ENCODE measurements around the gene CRIM1. TPM values are rescaled to one million over a fixed set of nuclear protein-coding genes. Genes with fewer than 3 reads are reported as not detected.
A peak's percentile ranks its signal among the peaks of the same experiment; 100 is the strongest.

Gene CRIM1
- total RNA-seq, 1 donor from 2014 or later: 25.8 TPM

- no peak for DNase-seq (ENCODE audit: low spot score, unreplicated experiment)
- H3K4me1 Mint-ChIP-seq (ENCODE audit: low read depth): peaks cover 25% of the 10 kb centered on the region
- H3K27me3 Mint-ChIP-seq: no peaks in the 10 kb centered on the region
- no peaks in the 10 kb centered on the region for H3K9me3 Mint-ChIP-seq (ENCODE audit: low read depth)
- no peak for TF ChIP-seq CTCF (IDR thresholded peaks at IDR 0.05; ENCODE audit: unreplicated experiment)
- peak overlapping the region; percentile 26 for H3K27ac Mint-ChIP-seq
- H3K4me3 Mint-ChIP-seq (ENCODE audit: low read depth): no peak overlapping the region
- H3K36me3 Mint-ChIP-seq (ENCODE audit: insufficient read depth): peaks cover 24% of the 10 kb centered on the region
Observed at GRCh38 chr2:36562973-36563532, 207.5 kb downstream of the CRIM1 start.

DNA sequence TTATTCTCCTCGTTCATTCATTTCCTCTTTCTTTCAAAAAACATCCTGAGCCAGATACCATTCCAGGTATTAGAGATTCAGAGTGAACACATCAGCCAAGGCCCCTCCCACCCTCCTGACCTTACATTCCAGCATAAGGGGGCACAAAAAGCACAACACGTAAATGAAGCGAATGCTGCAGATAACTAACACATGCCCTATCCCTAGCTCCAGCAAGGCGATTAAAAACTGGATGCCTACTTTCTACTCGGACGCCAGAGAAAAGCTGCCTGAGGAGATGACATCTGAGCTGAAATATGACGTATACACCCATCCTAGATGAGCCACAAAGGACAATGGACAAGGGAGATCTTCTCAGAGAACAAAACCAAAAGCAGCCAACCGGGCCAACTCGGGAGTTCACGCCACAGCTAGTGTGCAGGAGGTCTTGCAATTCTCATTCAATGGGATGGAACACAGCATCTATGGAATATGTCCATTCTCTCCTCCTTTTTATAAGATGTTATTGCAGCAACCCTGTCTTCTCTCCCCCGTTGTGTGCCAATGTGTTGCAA is 208.9 kb downstream of the CRIM1 start:
- H3K27ac Mint-ChIP-seq: peak overlapping the region; percentile 87
- no peak for DNase-seq (ENCODE audit: low spot score, unreplicated experiment)
- peaks cover 24% of the 10 kb centered on the region for H3K36me3 Mint-ChIP-seq (ENCODE audit: insufficient read depth)
- no peak overlapping the region for H3K4me3 Mint-ChIP-seq (ENCODE audit: low read depth)
- no peaks in the 10 kb centered on the region for H3K9me3 Mint-ChIP-seq (ENCODE audit: low read depth)
- no peaks in the 10 kb centered on the region for H3K27me3 Mint-ChIP-seq
- TF ChIP-seq CTCF (IDR thresholded peaks at IDR 0.05; ENCODE audit: unreplicated experiment): no peak
- H3K4me1 Mint-ChIP-seq (ENCODE audit: low read depth): peaks cover 27% of the 10 kb centered on the region

DNA sequence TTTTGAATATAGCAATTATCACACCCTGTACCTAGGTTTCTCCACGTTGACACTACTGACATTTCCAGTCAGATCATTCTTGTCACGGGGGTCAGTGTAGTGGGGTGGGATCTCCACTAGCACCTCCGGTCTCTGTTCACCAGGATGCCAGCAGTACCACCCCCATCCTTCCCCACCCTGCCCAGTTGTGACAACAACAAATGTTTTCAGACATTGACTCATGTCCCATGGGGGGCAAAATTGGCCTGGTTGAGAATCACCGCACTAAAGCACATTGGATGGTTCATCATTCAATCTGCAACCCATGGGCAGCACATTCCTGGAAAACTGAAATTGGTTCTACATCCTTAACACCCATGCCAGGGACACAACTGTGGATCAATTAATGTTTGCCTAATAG is 210.1 kb downstream of the CRIM1 start:
- H3K4me1 Mint-ChIP-seq (ENCODE audit: low read depth): peaks cover 30% of the 10 kb centered on the region
- peaks cover 24% of the 10 kb centered on the region for H3K36me3 Mint-ChIP-seq (ENCODE audit: insufficient read depth)
- H3K9me3 Mint-ChIP-seq (ENCODE audit: low read depth): no peaks in the 10 kb centered on the region
- no peak overlapping the region for H3K27ac Mint-ChIP-seq
- no peaks in the 10 kb centered on the region for H3K27me3 Mint-ChIP-seq
- TF ChIP-seq CTCF (IDR thresholded peaks at IDR 0.05; ENCODE audit: unreplicated experiment): no peak
- no peak overlapping the region for H3K4me3 Mint-ChIP-seq (ENCODE audit: low read depth)
- DNase-seq (ENCODE audit: low spot score, unreplicated experiment): no peak

DNA sequence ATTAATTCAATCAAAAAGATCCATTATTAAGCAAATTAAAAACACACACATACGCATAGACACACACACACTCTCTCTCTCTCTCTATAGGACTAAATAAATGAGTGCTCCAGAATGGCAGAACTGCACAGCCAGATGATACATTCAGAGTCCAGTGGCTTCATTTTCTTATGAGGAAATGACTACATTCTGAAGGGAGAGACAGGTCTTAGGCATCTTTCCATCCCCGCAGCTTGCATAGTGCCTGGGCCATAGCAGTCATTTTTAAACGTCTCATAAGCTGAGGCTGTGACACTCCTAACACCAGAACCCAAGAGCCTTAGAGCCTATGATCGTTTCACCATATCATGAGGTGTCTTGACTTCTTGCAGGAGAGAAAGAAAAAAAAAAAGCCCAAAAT is 211.3 kb downstream of the CRIM1 start:
- no peak for TF ChIP-seq CTCF (IDR thresholded peaks at IDR 0.05; ENCODE audit: unreplicated experiment)
- no peaks in the 10 kb centered on the region for H3K9me3 Mint-ChIP-seq (ENCODE audit: low read depth)
- H3K27ac Mint-ChIP-seq: peak overlapping the region; percentile 25
- H3K27me3 Mint-ChIP-seq: no peaks in the 10 kb centered on the region
- H3K4me1 Mint-ChIP-seq (ENCODE audit: low read depth): peaks cover 27% of the 10 kb centered on the region
- DNase-seq (ENCODE audit: low spot score, unreplicated experiment): no peak
- no peak overlapping the region for H3K4me3 Mint-ChIP-seq (ENCODE audit: low read depth)
- H3K36me3 Mint-ChIP-seq (ENCODE audit: insufficient read depth): peaks cover 24% of the 10 kb centered on the region

GRCh38 chr2:36567711-36568408 is 212.3 kb downstream of the CRIM1 start:
- Mint-ChIP-seq H3K4me1 (ENCODE audit: low read depth) (peaks cover 28% of the 10 kb centered on the region), H3K9me3 (ENCODE audit: low read depth) (no peaks in the 10 kb centered on the region), H3K4me3 (ENCODE audit: low read depth) (no peak overlapping the region), H3K36me3 (ENCODE audit: insufficient read depth) (peaks cover 29% of the 10 kb centered on the region), H3K27me3 (no peaks in the 10 kb centered on the region), H3K27ac (no peak overlapping the region)
- DNase-seq (ENCODE audit: low spot score, unreplicated experiment): no peak
- TF ChIP-seq CTCF (IDR thresholded peaks at IDR 0.05; ENCODE audit: unreplicated experiment): no peak

Measured in progenitor cell of endocrine pancreas (in vitro differentiated cells).